GM18907 (cell line): Measurements from ENCODE around the gene PRDX2.

Source experiments
- ATAC-seq: cut with Tn5 transposase; IDR thresholded peaks from one replicate; pipeline ENCODE4 v1.9.1; 2021; ENCODE audit warnings: mild to moderate bottlenecking, moderate library complexity; ENCODE audit not compliant: unreplicated experiment

The PRDX2 gene

GRCh38 chr19:12783291-12783848 is 18.2 kb downstream of the PRDX2 start:
- ATAC-seq = no peak

- ATAC-seq = peak; percentile 24
Observed at GRCh38 chr19:12782424-12783290, 18.9 kb downstream of the PRDX2 start.

GRCh38 chr19:12782174-12782423 is 19.5 kb downstream of the PRDX2 start:
- ATAC-seq = peak; percentile 13

- ATAC-seq = no peak
Observed at GRCh38 chr19:12779162-12779993, 22.2 kb downstream of the PRDX2 start.

- no peak for ATAC-seq
Observed at GRCh38 chr19:12778905-12779161, 22.8 kb downstream of the PRDX2 start.

GRCh38 chr19:12778017-12778904 is 23.3 kb downstream of the PRDX2 start:
- ATAC-seq = no peak

- ATAC-seq = peak; percentile 35
Observed at GRCh38 chr19:12777217-12778016, 24.2 kb downstream of the PRDX2 start.

- ATAC-seq = peak; percentile 3
Observed at GRCh38 chr19:12774588-12775555, 26.7 kb downstream of the PRDX2 start, which contains the start of gene HOOK2. HOOK2 (minus strand) TSS chr19:12775552; CDS start chr19:12775449, 103 bp downstream.

GRCh38 chr19:12773571-12773970 is 28.0 kb downstream of the PRDX2 start:
- ATAC-seq = no peak

- ATAC-seq = no peak
Observed at GRCh38 chr19:12772323-12772722, 29.3 kb downstream of the PRDX2 start.

- no peak for ATAC-seq
Observed at GRCh38 chr19:12770922-12771321, 30.7 kb downstream of the PRDX2 start.

- ATAC-seq = no peak
Observed at GRCh38 chr19:12769689-12770088, 31.9 kb downstream of the PRDX2 start.

GRCh38 chr19:12767666-12768065 is 33.9 kb downstream of the PRDX2 start:
- no peak for ATAC-seq

GRCh38 chr19:12767150-12767549 is 34.5 kb downstream of the PRDX2 start:
- no peak for ATAC-seq

- no peak for ATAC-seq
Observed at GRCh38 chr19:12766051-12766521, 35.5 kb downstream of the PRDX2 start.

GRCh38 chr19:12764698-12765097 is 36.9 kb downstream of the PRDX2 start:
- ATAC-seq = no peak

- no peak for ATAC-seq
Observed at GRCh38 chr19:12763100-12763499, 38.5 kb downstream of the PRDX2 start.

GRCh38 chr19:12759686-12760085 is 41.9 kb downstream of the PRDX2 start:
- ATAC-seq = no peak
